ENCODE data around the gene SYNGAP1.

SYNGAP1 gene

GRCh38 chr6:33410050-33410710, 9.7 kb upstream of the SYNGAP1 start:
- H3K9me3 ChIP-seq (replicated peaks; ENCODE audit: insufficient read depth, low read length): no peaks in the 10 kb centered on the region
- peak overlapping the region; percentile 96 for H3K4me2 ChIP-seq (ENCODE audit: low read depth, low read length)
- H2AFZ ChIP-seq (ENCODE audit: low read length): peak overlapping the region; percentile 86
- H3K4me3 ChIP-seq (ENCODE audit: low read length): peak overlapping the region; percentile 58
- no peaks in the 10 kb centered on the region for H3K4me1 ChIP-seq (ENCODE audit: low read length)
- H3K27me3 ChIP-seq (replicated peaks; ENCODE audit: insufficient read depth, low read length): no peaks in the 10 kb centered on the region
- H3K27ac ChIP-seq (ENCODE audit: low read length): peak overlapping the region; percentile 88
- peaks cover 24% of the 10 kb centered on the region for H3K79me2 ChIP-seq (ENCODE audit: low read length)
- H3K9me2 ChIP-seq (replicated peaks; ENCODE audit: insufficient read depth, low read length): no peaks in the 10 kb centered on the region
- peaks cover 3% of the 10 kb centered on the region for H3K36me3 ChIP-seq (replicated peaks; ENCODE audit: insufficient read depth, low read length)
- peak overlapping the region; percentile 86 for H3K9ac ChIP-seq (ENCODE audit: low read length)
- peaks cover 50% of the 10 kb centered on the region for H3F3A ChIP-seq (ENCODE audit: insufficient read depth, low read length)
- H4K20me1 ChIP-seq (ENCODE audit: insufficient read depth, low read length): no peaks in the 10 kb centered on the region
- no peak for TF ChIP-seq CTCF (IDR thresholded peaks at IDR 0.05; ENCODE audit: low read length)
- no peak for TF ChIP-seq EZH2phosphoT487 (IDR thresholded peaks at IDR 0.05; ENCODE audit: low read length)
- no peak for TF ChIP-seq EZH2 (optimal IDR thresholded peaks at IDR 0.05; ENCODE audit: low read depth, low read length)
- DNase-seq: peak; percentile 97

GRCh38 chr6:33410711-33411631, 8.9 kb upstream of the SYNGAP1 start, which contains the start of gene PHF1:
TSS of gene PHF1 (plus strand) at chr6:33411014. CDS start at chr6:33412264, 1,250 bp downstream.
- Histone ChIP-seq H3F3A (ENCODE audit: insufficient read depth, low read length) (peaks cover 45% of the 10 kb centered on the region), H3K27me3 (replicated peaks; ENCODE audit: insufficient read depth, low read length) (no peaks in the 10 kb centered on the region), H3K9ac (ENCODE audit: low read length) (peak within 1 kb of the TSS; percentile 86), H3K27ac (ENCODE audit: low read length) (peak within 1 kb of the TSS; percentile 88), H3K9me2 (replicated peaks; ENCODE audit: insufficient read depth, low read length) (no peaks in the 10 kb centered on the region), H3K4me3 (ENCODE audit: low read length) (peak within 1 kb of the TSS; percentile 82), H3K79me2 (ENCODE audit: low read length) (peaks cover 27% of the 10 kb centered on the region), H3K4me2 (ENCODE audit: low read depth, low read length) (peak within 1 kb of the TSS; percentile 96), H3K9me3 (replicated peaks; ENCODE audit: insufficient read depth, low read length) (no peaks in the 10 kb centered on the region), H4K20me1 (ENCODE audit: insufficient read depth, low read length) (no peaks in the 10 kb centered on the region), H3K4me1 (ENCODE audit: low read length) (peaks cover 5% of the 10 kb centered on the region; the same call in 1 of the 2 replicates), H3K36me3 (replicated peaks; ENCODE audit: insufficient read depth, low read length) (peaks cover 5% of the 10 kb centered on the region; the same call in 1 of the 2 replicates), H2AFZ (ENCODE audit: low read length) (peak within 1 kb of the TSS; percentile 86)
- DNase-seq: no peak
- TF ChIP-seq CTCF (IDR thresholded peaks at IDR 0.05; ENCODE audit: low read length) (no peak), EZH2 (optimal IDR thresholded peaks at IDR 0.05; ENCODE audit: low read depth, low read length) (no peak), EZH2phosphoT487 (IDR thresholded peaks at IDR 0.05; ENCODE audit: low read length) (no peak)

DNA sequence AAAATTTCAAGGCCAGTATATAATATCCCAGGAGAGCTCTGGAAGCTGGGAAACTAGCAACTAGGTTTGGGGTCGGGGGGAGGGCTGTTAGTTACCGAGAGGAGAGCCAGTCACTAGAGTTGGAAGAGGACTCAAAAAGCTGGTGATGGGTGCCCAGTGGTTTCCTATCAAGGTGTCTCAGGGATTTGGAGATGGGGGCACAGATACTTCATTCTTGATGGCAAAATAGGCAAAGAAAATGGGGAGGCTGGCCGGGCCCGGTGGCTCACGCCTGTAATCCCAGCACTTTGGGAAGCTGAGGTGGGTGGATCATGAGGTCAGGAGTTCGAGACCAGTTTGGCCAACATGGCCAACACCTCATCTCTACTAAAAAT, 8.2 kb upstream of the SYNGAP1 start:
- no peaks in the 10 kb centered on the region for H3K9me2 ChIP-seq (replicated peaks; ENCODE audit: insufficient read depth, low read length)
- peak overlapping the region; percentile 78 for H3K9ac ChIP-seq (ENCODE audit: low read length)
- peak overlapping the region; percentile 82 for H3K4me3 ChIP-seq (ENCODE audit: low read length)
- no peaks in the 10 kb centered on the region for H3K9me3 ChIP-seq (replicated peaks; ENCODE audit: insufficient read depth, low read length)
- H3K4me1 ChIP-seq (ENCODE audit: low read length): peaks cover 11% of the 10 kb centered on the region
- no peak for TF ChIP-seq CTCF (IDR thresholded peaks at IDR 0.05; ENCODE audit: low read length)
- no peak for TF ChIP-seq EZH2phosphoT487 (IDR thresholded peaks at IDR 0.05; ENCODE audit: low read length)
- no peak for TF ChIP-seq EZH2 (optimal IDR thresholded peaks at IDR 0.05; ENCODE audit: low read depth, low read length)
- no peak overlapping the region for H2AFZ ChIP-seq (ENCODE audit: low read length)
- peaks cover 39% of the 10 kb centered on the region for H3F3A ChIP-seq (ENCODE audit: insufficient read depth, low read length)
- H3K36me3 ChIP-seq (replicated peaks; ENCODE audit: insufficient read depth, low read length): peaks cover 3% of the 10 kb centered on the region; the same call in 1 of the 2 replicates
- DNase-seq: no peak
- no peaks in the 10 kb centered on the region for H4K20me1 ChIP-seq (ENCODE audit: insufficient read depth, low read length)
- H3K4me2 ChIP-seq (ENCODE audit: low read depth, low read length): peak overlapping the region; percentile 80
- H3K27me3 ChIP-seq (replicated peaks; ENCODE audit: insufficient read depth, low read length): no peaks in the 10 kb centered on the region
- no peak overlapping the region for H3K27ac ChIP-seq (ENCODE audit: low read length)
- H3K79me2 ChIP-seq (ENCODE audit: low read length): peaks cover 27% of the 10 kb centered on the region

Data from MM.1S (cell line).